Fibroblast of lung (primary cell): ENCODE data around the gene PGR. TPM values are rescaled to one million over a fixed set of nuclear protein-coding genes. Genes with fewer than 3 reads are reported as not detected.
A peak's percentile ranks its signal among the peaks of the same experiment; 100 is the strongest.

Experiments
- DNase-seq, 2 donors: peaks; one replicate each; pipeline versions ENCODE4 v3.0.0 to v3.0.0-alpha.2; 2010; ENCODE audit warnings: low read depth in 2 of 2
- H2AFZ ChIP-seq: 2 replicates; pipeline ENCODE4 v1.5.1; 2012; ENCODE audit warnings: low read length, control low read depth, inconsistent platforms
- H3K27ac ChIP-seq: 2 replicates; pipeline ENCODE4 v1.5.1; 2011; ENCODE audit warnings: low read length, control low read depth; ENCODE audit not compliant: insufficient read depth
- H3K27me3 ChIP-seq: 2 replicates; pipeline ENCODE4 v1.5.1; 2011; ENCODE audit warnings: mild to moderate bottlenecking, low read length; ENCODE audit not compliant: control insufficient read depth, insufficient read depth
- H3K36me3 ChIP-seq: 2 replicates; pipeline ENCODE4 v1.5.1; 2011; ENCODE audit warnings: low read length; ENCODE audit not compliant: control insufficient read depth, insufficient read depth
- H3K4me1 ChIP-seq: 2 replicates; pipeline ENCODE4 v1.5.1; 2011; ENCODE audit warnings: low read length; ENCODE audit not compliant: control insufficient read depth, insufficient read depth; ENCODE audit errors: extremely low read depth
- H3K4me2 ChIP-seq: 2 replicates; pipeline ENCODE4 v1.5.1; 2011; ENCODE audit warnings: low read length, control low read depth; ENCODE audit not compliant: insufficient read depth; ENCODE audit errors: extremely low read depth
- H3K4me3 ChIP-seq, 4 experiments: fragments of 200-600 bp in 1 of 4; sonication (generic) in 1 of 4; replicated peaks in 1 of 4; 2 replicates each; pipeline ENCODE4 v1.5.1; 2011 to 2016; ENCODE audit warnings: low read length in 4 of 4, low read depth in 3 of 4, mild to moderate bottlenecking in 3 of 4, control low read depth in 2 of 4, inconsistent platforms in 1 of 4, mixed read lengths in 1 of 4; ENCODE audit not compliant: insufficient read depth in 1 of 4; ENCODE audit errors: control extremely low read depth in 1 of 4
- H3K79me2 ChIP-seq: 2 replicates; pipeline ENCODE4 v1.5.1; 2012; ENCODE audit warnings: mild to moderate bottlenecking, low read length, inconsistent platforms; ENCODE audit not compliant: control insufficient read depth, insufficient read depth
- H3K9ac ChIP-seq: 2 replicates; pipeline ENCODE4 v1.5.1; 2011; ENCODE audit warnings: mild to moderate bottlenecking, low read length, control low read depth; ENCODE audit not compliant: insufficient read depth
- H3K9me3 ChIP-seq: 2 replicates; pipeline ENCODE4 v1.5.1; 2012; ENCODE audit warnings: low read depth, low read length; ENCODE audit not compliant: control insufficient read depth, insufficient read depth
- H4K20me1 ChIP-seq: 2 replicates; pipeline ENCODE4 v1.5.1; 2011; ENCODE audit warnings: low read length; ENCODE audit not compliant: control insufficient read depth, insufficient read depth; ENCODE audit errors: extremely low read depth
- CTCF ChIP-seq, 2 donors: IDR thresholded peaks in 1 of 2; conservative IDR thresholded peaks in 1 of 2; 1 replicate in 1 of 2; 2 replicates in 1 of 2; pipeline ENCODE4 v1.5.1; 2011 to 2012; ENCODE audit warnings: low read length in 2 of 2, control low read depth in 1 of 2, inconsistent platforms in 1 of 2, low read depth in 1 of 2, mild to moderate bottlenecking in 1 of 2
- EZH2 ChIP-seq: IDR thresholded peaks from 2 replicates; pipeline ENCODE4 v1.5.1; 2012; ENCODE audit warnings: low read length, control low read depth, mild to moderate bottlenecking; ENCODE audit errors: missing control alignments
- polyA plus RNA-seq, 2 donors: library from polyadenylated mRNA; depleted of rRNA in 1 of 2; stranded (reverse) in 1 of 2; unstranded in 1 of 2; fragments of >200 nt; gene quantifications; 2 replicates each; pipeline ENCODE4 v1.2.1, GENCODE V29; 2011 to 2012; ENCODE audit warnings: missing spikeins in 1 of 2
- total RNA-seq: library from RNA; depleted of rRNA; stranded (reverse); fragments of >200 nt; gene quantifications from 2 replicates; pipeline ENCODE4 v1.2.1, GENCODE V29; 2014

PGR gene
- total and polyA plus RNA-seq, 2 donors (not counting 1 experiment from before 2014, with no cell fraction given) = 0.19 to 2.0 TPM

- no peak overlapping the region for H3K9ac ChIP-seq
- no peak for TF ChIP-seq CTCF (conservative IDR thresholded peaks at IDR 0.05 in 1 of 2, IDR thresholded peaks at IDR 0.05 in 1 of 2; ENCODE audit: low read depth in 1 of 2, low read length in 2 of 2)
- no peak for TF ChIP-seq EZH2
- no peaks in the 10 kb centered on the region for H3K27me3 ChIP-seq
- no peak overlapping the region for H3K27ac ChIP-seq
- H3K4me1 ChIP-seq = no peaks in the 10 kb centered on the region
- H3K79me2 ChIP-seq = no peaks in the 10 kb centered on the region
- H3K4me3 ChIP-seq = no peak overlapping the region
- H2AFZ ChIP-seq = no peak overlapping the region
- H3K9me3 ChIP-seq = no peaks in the 10 kb centered on the region
- H3K36me3 ChIP-seq = no peaks in the 10 kb centered on the region
- H4K20me1 ChIP-seq = no peaks in the 10 kb centered on the region
- no peak overlapping the region for H3K4me2 ChIP-seq
- no peak for DNase-seq
These were observed 29.0 kb downstream of the PGR start for GRCh38 chr11:101100601-101101000.

- H3K4me3 ChIP-seq = no peak overlapping the region
- H3K4me2 ChIP-seq = no peak overlapping the region
- no peaks in the 10 kb centered on the region for H3K36me3 ChIP-seq
- peak in 1 of 2 donors; percentile 18 for DNase-seq
- no peak overlapping the region for H3K27ac ChIP-seq
- no peaks in the 10 kb centered on the region for H3K27me3 ChIP-seq
- H3K9ac ChIP-seq = no peak overlapping the region
- H3K9me3 ChIP-seq = no peaks in the 10 kb centered on the region
- TF ChIP-seq EZH2 = no peak
- no peaks in the 10 kb centered on the region for H4K20me1 ChIP-seq
- no peaks in the 10 kb centered on the region for H3K79me2 ChIP-seq
- H2AFZ ChIP-seq = no peak overlapping the region
- H3K4me1 ChIP-seq = no peaks in the 10 kb centered on the region
These were observed 33.4 kb downstream of the PGR start for GRCh38 chr11:101096036-101096704.

GRCh38 chr11:101091781-101092180 lies 37.8 kb downstream of the PGR start:
- no peak overlapping the region for H2AFZ ChIP-seq
- no peak for TF ChIP-seq CTCF (conservative IDR thresholded peaks at IDR 0.05 in 1 of 2, IDR thresholded peaks at IDR 0.05 in 1 of 2; ENCODE audit: low read depth in 1 of 2, low read length in 2 of 2)
- TF ChIP-seq EZH2 = no peak
- no peaks in the 10 kb centered on the region for H4K20me1 ChIP-seq
- H3K79me2 ChIP-seq = no peaks in the 10 kb centered on the region
- no peaks in the 10 kb centered on the region for H3K27me3 ChIP-seq
- no peak overlapping the region for H3K9ac ChIP-seq
- H3K9me3 ChIP-seq = no peaks in the 10 kb centered on the region
- H3K36me3 ChIP-seq = no peaks in the 10 kb centered on the region
- no peak overlapping the region for H3K4me3 ChIP-seq
- no peaks in the 10 kb centered on the region for H3K4me1 ChIP-seq
- no peak overlapping the region for H3K4me2 ChIP-seq
- no peak for DNase-seq
- no peak overlapping the region for H3K27ac ChIP-seq
